NCI-H2029 treated with DMSO at 0.1 percent for 48 hours (cell line): ENCODE data around the gene ST6GALNAC3.
"Not testable (repeated sequence)": the region's sequence is repeated elsewhere in the genome, so short reads cannot be mapped to it uniquely, and the experiment has no call there.

Experiments used
- DNase-seq: peaks from one replicate; lab custom pipeline; 2025; lab: John Stamatoyannopoulos, UW

Gene ST6GALNAC3

GRCh38 chr1:76340056-76340455 is 265.5 kb downstream of the ST6GALNAC3 start:
- DNase-seq = no peak

DNA sequence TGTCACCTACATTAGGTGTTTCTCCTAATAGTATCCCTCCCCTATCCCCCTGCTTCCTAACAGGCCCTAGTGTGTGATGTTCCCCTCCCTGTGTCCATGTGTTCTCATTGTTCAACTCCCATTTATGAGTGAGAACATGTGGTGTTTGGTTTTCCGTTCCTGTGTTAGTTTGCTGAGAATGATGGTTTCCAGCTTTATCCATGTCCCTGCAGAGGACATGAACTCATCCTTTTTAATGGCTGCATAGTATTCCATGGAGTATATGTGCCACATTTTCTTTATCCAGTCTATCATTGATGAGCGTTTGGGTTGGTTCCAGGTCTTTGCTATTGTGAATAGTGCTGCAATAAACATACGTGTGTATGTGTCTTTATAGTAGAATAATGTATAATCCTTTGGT is 267.3 kb downstream of the ST6GALNAC3 start:
- not testable (repeated sequence) for DNase-seq

GRCh38 chr1:76343356-76343755 is 268.8 kb downstream of the ST6GALNAC3 start:
- DNase-seq = no peak

GRCh38 chr1:76351655-76352054 is 277.1 kb downstream of the ST6GALNAC3 start:
- no peak for DNase-seq

DNA sequence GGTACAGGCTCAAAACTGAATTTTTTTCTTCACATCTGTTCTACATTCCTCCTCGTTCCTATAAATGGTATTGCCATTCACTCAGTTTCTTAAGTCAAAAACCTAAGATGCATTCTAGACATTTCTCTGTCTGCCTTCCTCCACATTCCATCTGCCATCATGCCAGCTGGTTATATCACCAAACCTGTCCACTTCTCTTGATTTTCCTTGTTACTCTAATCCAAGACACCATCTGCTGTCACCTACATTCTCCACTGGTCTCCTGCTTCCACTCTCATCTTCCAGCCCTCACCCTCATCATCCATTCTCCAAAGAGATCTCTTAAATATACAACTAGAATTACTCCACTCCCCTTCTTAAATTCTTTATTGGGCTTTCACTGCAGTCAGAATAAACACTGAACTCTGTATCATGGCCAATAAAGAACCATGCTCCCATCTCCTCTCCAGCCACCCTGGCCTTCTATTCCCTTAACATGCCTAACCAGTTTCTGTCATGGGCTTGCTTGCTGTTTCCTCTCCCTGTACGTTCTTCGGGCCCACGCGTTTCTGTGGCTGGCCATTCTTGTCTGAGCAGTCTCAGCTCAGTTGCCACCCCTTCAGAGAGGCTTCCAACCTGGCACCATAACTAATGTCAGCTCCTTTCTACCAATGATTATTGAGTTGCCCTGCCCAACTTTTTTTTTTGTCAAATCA is 278.3 kb downstream of the ST6GALNAC3 start:
- no peak for DNase-seq

DNA sequence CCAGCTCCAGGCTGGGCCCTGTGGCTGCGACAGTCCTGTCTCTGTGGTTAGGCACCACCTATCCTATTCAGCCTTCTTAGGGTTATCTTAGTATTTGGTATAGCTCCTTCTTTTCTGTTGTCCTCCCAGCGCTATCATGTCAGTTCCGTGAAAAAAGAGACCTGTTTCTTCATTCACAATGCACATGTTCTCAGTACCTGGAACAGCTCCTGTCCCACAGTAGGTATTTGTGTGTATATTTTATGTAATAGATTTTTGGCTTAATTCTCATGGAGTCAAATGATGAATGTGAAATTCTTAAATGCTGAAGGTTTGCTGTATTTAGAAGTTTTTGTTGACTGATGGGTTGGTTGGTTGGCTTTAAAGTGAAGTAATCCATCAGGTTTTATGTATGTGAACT is 279.7 kb downstream of the ST6GALNAC3 start:
- DNase-seq = no peak

DNA sequence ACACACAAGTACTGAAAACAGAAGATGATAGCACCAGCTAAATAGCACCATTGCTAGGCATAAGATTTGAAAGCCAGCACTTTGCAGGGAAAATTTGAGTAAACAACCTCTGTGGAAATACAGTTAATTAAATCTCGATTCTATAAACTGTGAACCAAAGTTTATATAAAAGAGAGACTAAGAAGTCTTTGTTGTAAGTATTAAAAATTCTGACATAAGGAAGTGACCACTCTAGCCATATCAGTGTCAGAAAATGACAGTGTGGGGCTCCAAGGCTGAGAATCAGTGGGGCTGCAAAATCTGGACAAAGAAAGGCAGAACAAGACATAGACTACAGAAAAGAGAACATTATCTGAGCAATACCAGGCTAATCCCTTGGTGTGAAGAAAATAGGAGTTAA is 292.2 kb downstream of the ST6GALNAC3 start:
- no peak for DNase-seq

GRCh38 chr1:76371941-76372340 is 297.4 kb downstream of the ST6GALNAC3 start:
- no peak for DNase-seq

GRCh38 chr1:76374086-76374485 is 299.5 kb downstream of the ST6GALNAC3 start:
- DNase-seq = no peak

DNA sequence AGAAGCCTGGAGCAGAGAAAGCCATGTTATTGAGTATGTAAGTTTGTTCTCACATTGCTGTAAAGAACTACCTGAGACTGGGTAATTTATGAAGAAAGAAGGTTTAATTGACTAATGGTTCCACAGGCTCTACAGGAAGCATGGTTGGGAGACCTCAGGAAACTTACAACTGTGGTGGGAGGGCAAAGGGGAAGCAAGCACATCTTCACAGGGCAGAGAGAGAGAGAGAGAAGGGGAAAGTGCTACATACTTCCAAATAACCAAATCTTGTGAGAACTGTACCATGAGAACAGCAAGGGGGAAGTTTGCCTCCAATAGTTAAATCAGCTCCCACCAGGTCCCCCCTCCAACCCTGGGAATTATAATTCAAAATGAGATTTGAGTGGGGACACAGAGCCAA is 302.7 kb downstream of the ST6GALNAC3 start:
- DNase-seq = no peak

- no peak for DNase-seq
Observed at GRCh38 chr1:76379506-76379905, 305.0 kb downstream of the ST6GALNAC3 start.

DNA sequence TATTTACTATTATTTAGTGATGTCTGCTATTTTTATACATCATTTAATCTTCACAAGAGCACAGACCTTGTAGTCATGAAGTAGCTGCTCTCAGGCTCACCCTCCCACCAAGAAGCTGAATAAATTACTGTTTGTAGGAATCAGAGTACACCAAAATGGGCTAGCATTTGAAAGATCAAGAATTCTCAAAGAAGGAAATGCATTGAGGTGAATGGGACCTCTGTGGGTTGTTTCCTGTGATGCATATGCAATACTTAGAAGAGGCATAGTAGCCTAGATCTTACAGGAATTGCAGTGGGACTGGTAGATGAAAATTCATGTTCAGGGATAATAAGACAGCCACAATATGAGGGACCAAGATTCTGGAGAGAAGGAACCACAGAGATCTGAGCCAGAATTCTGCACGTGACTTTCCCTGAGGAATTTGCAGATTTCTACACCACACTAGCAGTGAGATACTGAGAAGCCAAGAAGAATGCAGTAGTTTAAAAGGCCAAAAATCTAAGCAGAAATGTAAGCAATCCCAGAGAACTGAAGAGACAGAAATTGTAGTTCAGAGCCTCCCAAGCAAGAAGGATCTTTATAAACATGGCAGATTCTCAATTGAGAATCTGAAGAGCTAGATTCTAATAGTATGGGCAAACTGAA is 307.0 kb downstream of the ST6GALNAC3 start:
- no peak for DNase-seq

- DNase-seq = no peak
Observed at GRCh38 chr1:76388261-76388660, 313.7 kb downstream of the ST6GALNAC3 start.

- no peak for DNase-seq
Observed at GRCh38 chr1:76390456-76390855, 315.9 kb downstream of the ST6GALNAC3 start.

DNA sequence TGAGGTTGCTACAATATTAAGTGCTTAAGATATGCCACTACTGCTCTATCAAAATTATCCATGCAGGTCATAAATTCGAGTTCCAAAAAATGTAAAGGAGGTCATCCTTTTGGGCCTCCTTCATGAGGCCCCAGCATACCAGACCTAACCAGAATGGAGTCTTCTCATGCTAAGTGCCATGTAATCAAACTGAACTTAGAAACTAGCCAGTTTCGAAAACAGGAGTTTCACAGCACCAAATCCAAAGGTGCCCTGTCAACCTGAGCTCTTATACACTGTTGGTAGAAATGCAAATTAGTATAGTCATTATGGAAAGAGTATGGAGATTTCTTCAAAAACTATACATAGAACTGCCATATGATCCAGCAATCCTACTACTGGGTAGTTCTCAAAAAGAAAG is 320.5 kb downstream of the ST6GALNAC3 start:
- no peak for DNase-seq

- no peak for DNase-seq
Observed at GRCh38 chr1:76402128-76402527, 327.6 kb downstream of the ST6GALNAC3 start.

- DNase-seq = no peak
Observed at GRCh38 chr1:76408303-76408702, 333.8 kb downstream of the ST6GALNAC3 start.

DNA sequence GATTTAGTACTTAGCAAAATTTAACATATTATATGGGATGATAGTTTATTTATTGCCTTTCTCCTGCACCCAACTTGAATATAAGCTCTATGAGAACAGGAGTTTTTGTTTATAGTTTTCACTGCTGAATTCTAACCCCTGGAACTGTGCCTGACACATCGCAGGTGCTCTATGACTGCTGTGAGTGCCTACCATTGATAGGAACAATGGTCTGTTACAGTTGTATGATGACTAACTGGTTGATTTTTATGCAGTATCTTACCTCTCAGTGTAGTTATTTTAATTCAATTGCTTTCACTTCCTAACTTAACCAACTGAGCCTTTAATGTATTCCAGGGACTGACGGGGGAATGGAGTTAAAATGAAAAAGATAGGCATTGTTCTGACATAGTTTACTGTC is 336.0 kb downstream of the ST6GALNAC3 start:
- no peak for DNase-seq

DNA sequence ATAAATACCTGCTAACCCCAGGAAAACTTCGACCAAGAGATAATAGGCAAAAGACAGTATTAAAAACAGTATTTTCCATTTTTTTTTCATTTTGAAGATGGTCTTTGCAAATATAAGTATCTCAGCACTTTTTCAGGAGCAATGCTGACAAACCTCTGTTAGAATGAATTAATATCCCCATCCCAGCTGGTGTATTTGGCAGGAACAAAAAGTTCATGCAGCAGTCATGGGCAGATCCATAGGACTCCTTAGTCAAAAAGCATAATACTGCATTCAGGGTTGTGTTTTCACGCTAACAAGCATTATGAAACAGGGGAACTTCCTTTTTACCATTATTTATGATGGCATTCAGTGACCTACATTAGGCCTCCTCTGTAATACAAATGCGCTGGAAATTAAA is 344.0 kb downstream of the ST6GALNAC3 start:
- DNase-seq = no peak

DNA sequence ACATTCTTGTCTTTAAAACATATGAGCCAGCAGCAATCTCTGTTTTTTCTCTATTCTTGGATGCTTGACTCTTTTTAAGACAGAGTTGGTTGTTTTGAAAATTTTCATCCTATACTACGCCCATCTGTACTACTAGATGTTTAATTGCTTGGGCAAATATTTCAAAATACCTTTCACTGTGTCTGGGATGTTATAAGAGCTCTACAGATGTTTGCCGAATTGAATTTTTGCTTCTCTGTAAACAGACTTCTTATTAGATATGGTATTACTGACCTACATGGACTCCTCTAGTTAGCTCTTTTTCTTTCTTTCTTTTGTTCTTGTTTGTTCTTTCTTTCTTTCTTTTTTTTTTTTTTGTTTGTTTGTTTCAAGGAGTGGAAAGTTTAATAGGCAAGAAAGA is 345.1 kb downstream of the ST6GALNAC3 start:
- no peak for DNase-seq

DNA sequence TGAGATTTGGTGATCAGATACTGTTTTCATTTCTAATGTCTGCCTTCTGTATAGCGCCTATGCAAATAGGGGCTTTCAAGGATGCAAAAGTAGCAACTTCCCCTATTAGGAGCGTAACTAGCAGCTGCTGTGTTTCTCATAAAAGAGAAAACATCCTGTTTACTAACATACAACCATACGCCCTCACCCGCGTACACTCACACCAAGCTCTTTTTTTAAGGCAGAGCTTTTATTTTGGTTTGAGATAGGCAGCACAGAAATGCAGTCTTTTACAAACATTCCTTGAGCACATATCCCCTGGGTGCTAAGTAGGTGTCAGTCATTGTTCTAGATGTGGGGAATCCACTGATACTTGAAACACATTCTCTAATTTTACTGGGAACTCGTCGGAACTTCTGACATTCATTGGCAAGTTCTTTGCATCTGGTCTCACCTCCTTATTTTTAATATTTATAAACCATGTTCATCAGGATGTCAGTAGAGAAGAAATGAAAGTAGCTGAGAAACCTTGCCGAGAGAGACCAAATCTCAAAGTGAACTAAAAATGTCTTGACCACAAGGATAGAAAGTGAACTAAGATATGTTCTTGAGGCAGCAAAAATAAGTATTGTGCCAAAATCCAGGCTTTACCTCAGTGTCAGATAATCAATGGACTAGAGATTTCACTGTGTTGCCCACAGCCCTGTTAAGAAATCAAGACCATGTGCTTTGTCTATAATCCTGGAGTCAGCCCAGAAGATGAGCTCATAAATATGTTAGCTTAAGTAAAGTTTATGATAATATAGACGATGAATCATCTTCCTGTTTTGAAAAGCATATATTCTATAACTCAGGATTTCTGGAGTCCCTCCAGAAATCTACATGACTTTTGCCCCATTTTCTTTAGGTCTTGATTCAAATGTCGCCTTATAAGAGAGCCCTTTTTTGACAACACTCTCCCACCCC is 350.9 kb downstream of the ST6GALNAC3 start:
- no peak for DNase-seq

- no peak for DNase-seq
Observed at GRCh38 chr1:76426606-76427005, 352.1 kb downstream of the ST6GALNAC3 start.

GRCh38 chr1:76428028-76428427 is 353.5 kb downstream of the ST6GALNAC3 start:
- DNase-seq = no peak
